Bronchial epithelial cell (primary cell): ENCODE results near the gene TRAM2. TPM values are rescaled to one million over a fixed set of nuclear protein-coding genes. Genes with fewer than 3 reads are reported as not detected.

Experiments
- DNase-seq: peaks from one replicate; pipeline ENCODE4 v3.0.0-alpha.2; 2010; ENCODE audit warnings: low read depth
- FAIRE-seq: peaks from 2 replicates; lab custom pipeline; 2011; peaks lifted over from hg19 to GRCh38; lab: Jason Lieb, UNC
- H3K27me3 ChIP-seq: 2 replicates; pipeline ENCODE4 v1.5.1; 2011; ENCODE audit warnings: low read length; ENCODE audit not compliant: control insufficient read depth, insufficient read depth
- H3K36me3 ChIP-seq: 2 replicates; pipeline ENCODE4 v1.5.1; 2011; ENCODE audit warnings: low read length; ENCODE audit not compliant: control insufficient read depth, insufficient read depth
- H3K4me3 ChIP-seq: 2 replicates; pipeline ENCODE4 v1.5.1; 2011; ENCODE audit warnings: mild to moderate bottlenecking, low read depth, low read length, control low read depth
- CTCF ChIP-seq: IDR thresholded peaks from 2 replicates; pipeline ENCODE4 v1.5.1; 2011; ENCODE audit warnings: mild to moderate bottlenecking, moderate library complexity, low read length, control low read depth, inconsistent platforms; ENCODE audit not compliant: insufficient read depth, severe bottlenecking
- total RNA-seq: library from RNA; depleted of rRNA; stranded (reverse); fragments of >200 nt; gene quantifications from 2 replicates; pipeline ENCODE4 v1.2.1, GENCODE V29; 2014

TRAM2 gene
- total RNA-seq, 1 donor from 2014 or later: 4.2 TPM

DNA sequence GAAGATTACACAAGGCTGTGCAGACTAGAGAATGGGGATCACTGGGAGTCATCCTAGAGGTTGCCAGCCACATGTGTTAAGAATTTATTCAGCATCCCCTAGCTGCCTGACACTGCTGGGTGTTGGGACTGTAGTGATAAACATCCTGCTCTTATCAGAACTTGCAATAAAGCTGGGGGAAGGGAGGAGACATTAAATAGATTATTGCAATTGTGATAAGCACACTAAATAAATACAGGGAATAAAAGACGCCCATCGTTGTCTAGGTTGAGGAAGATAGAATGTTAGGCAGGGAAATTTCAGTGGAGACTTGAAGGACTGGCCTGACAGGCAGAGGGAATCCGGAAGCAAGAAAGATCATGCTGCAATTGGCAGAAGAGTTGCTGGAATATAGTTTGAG lies 33.2 kb upstream of the TRAM2 start:
- Histone ChIP-seq H3K27me3 (no peaks in the 10 kb centered on the region), H3K4me3 (no peak overlapping the region), H3K36me3 (no peaks in the 10 kb centered on the region)
- DNase-seq (no peak), FAIRE-seq (no peak)
- TF ChIP-seq CTCF: no peak

- DNase-seq (no peak), FAIRE-seq (no peak)
- H3K36me3 ChIP-seq: no peaks in the 10 kb centered on the region
- no peak overlapping the region for H3K4me3 ChIP-seq
- H3K27me3 ChIP-seq: no peaks in the 10 kb centered on the region
- no peak for TF ChIP-seq CTCF
Measured at GRCh38 chr6:52605610-52606185, 28.8 kb upstream of the TRAM2 start.

- Histone ChIP-seq H3K4me3 (no peak overlapping the region), H3K27me3 (no peaks in the 10 kb centered on the region), H3K36me3 (no peaks in the 10 kb centered on the region)
- peak; percentile 51 for DNase-seq
- no peak for FAIRE-seq
- TF ChIP-seq CTCF: no peak
Measured at GRCh38 chr6:52603000-52603795, 26.3 kb upstream of the TRAM2 start.

GRCh38 chr6:52598824-52599190 lies 21.9 kb upstream of the TRAM2 start:
- no peak for TF ChIP-seq CTCF
- Histone ChIP-seq H3K36me3 (no peaks in the 10 kb centered on the region), H3K27me3 (no peaks in the 10 kb centered on the region), H3K4me3 (no peak overlapping the region)
- FAIRE-seq (no peak), DNase-seq (no peak)

GRCh38 chr6:52598123-52598823 lies 21.4 kb upstream of the TRAM2 start:
- DNase-seq: peak; percentile 28
- Histone ChIP-seq H3K36me3 (no peaks in the 10 kb centered on the region), H3K27me3 (no peaks in the 10 kb centered on the region), H3K4me3 (no peak overlapping the region)
- FAIRE-seq: no peak
- peak; percentile 53 for TF ChIP-seq CTCF
